Gastrocnemius medialis (tissue), 4 donors: ENCODE results near the gene PFKFB1. TPM values are rescaled to one million over a fixed set of nuclear protein-coding genes. Genes with fewer than 3 reads are reported as not detected.

Experiments used
- ATAC-seq, 2 donors: fragments of 150-250 bp; one replicate each; pipeline ENCODE4 v1.9.1; 2016
- DNase-seq, 2 donors: peaks; one replicate each; pipeline ENCODE4 v3.0.0-alpha.2; 2019
- H3K27ac ChIP-seq, 4 donors: fragments of 200-600 bp; sonication (generic); 1 replicate in 1 of 4; 2 replicates in 3 of 4; pipeline ENCODE4 v1.5.1; 2016 to 2018; ENCODE audit warnings: mild to moderate bottlenecking in 2 of 4, moderate library complexity in 1 of 4
- H3K27me3 ChIP-seq, 3 donors: fragments of 200-600 bp; sonication (generic) in 2 of 3; 1 replicate in 1 of 3; 2 replicates in 2 of 3; pipeline versions ENCODE4 v1.5.1 to v1.6.0; 2016 to 2019; ENCODE audit warnings: mild to moderate bottlenecking in 1 of 3, moderate library complexity in 1 of 3
- H3K36me3 ChIP-seq, 2 donors: fragments of 200-600 bp; sonication (generic) in 1 of 2; one replicate each; pipeline ENCODE4 v1.5.1; 2017 to 2018
- H3K4me1 ChIP-seq, 2 donors: fragments of 200-600 bp; sonication (generic) in 1 of 2; one replicate each; pipeline ENCODE4 v1.5.1; 2016 to 2017; ENCODE audit warnings: mild to moderate bottlenecking in 2 of 2
- H3K4me3 ChIP-seq, 4 donors: fragments of 200-600 bp; sonication (generic) in 3 of 4; 1 replicate in 1 of 4; 2 replicates in 3 of 4; pipeline ENCODE4 v1.5.1; 2016 to 2019; ENCODE audit warnings: mild to moderate bottlenecking in 2 of 4
- H3K9me3 ChIP-seq, 3 donors: fragments of 200-600 bp; sonication (generic) in 2 of 3; 1 replicate in 1 of 3; 2 replicates in 2 of 3; pipeline ENCODE4 v1.5.1; 2016 to 2019
- CTCF ChIP-seq, 5 experiments: fragments of 450-650 bp in 3 of 5; fragments of 200-600 bp in 2 of 5; sonication (generic) in 2 of 5; IDR thresholded peaks in 4 of 5; conservative IDR thresholded peaks in 1 of 5; 1 replicate in 4 of 5; 2 replicates in 1 of 5; pipeline ENCODE4 v1.5.1; 2016 to 2019; ENCODE audit warnings: antibody characterized with exemption in 5 of 5, mild to moderate bottlenecking in 3 of 5, moderate library complexity in 3 of 5
- POLR2A ChIP-seq, 2 donors: fragments of 450-650 bp; IDR thresholded peaks; one replicate each; pipeline ENCODE4 v1.6.1; 2017; ENCODE audit warnings: antibody characterized with exemption in 2 of 2, mild to moderate bottlenecking in 2 of 2, moderate library complexity in 2 of 2
- in situ Hi-C, 4 donors: fragments of 200-750 bp; cut with MboI; loops; one replicate each; pipeline versions ENCODE4 v1.15.0 to v1.8.0; 2017; ENCODE audit warnings: low sequenced_read_pairs in 4 of 4
- intact Hi-C: fragments of 100-400 bp; cut with DNase I; formaldehyde crosslinking; loops from one replicate; pipeline ENCODE4 v1.15.1; 2023; ENCODE audit warnings: low total_unique reads
- total RNA-seq, 4 donors: library from RNA; depleted of rRNA; stranded (reverse); fragments of >200 nt; gene quantifications; one replicate each; pipeline versions ENCODE4 v1.1.0 to v1.2.3, GENCODE V29; 2016

PFKFB1 gene
- total RNA-seq, 4 donors from 2014 or later: 4.3 to 40.1 (median 13.9) TPM

GRCh38 chrX:54950730-54951375 lies 43.1 kb downstream of the PFKFB1 start:
- H3K27me3 ChIP-seq: no peaks in the 10 kb centered on the region
- TF ChIP-seq CTCF (IDR thresholded peaks at IDR 0.05 in 4 of 5, conservative IDR thresholded peaks at IDR 0.05 in 1 of 5) (no peak), POLR2A (IDR thresholded peaks at IDR 0.05) (no peak)
- peak in 1 of 2 donors; percentile 48 for DNase-seq
- no peak for ATAC-seq
- in situ Hi-C loops (no loop called here), intact Hi-C loops (no loop called here)
- peak overlapping the region in 3 of 4 donors; percentile 23 to 42 (median 34) for H3K27ac ChIP-seq
- H3K4me3 ChIP-seq: no peak overlapping the region
- H3K36me3 ChIP-seq: no peaks in the 10 kb centered on the region
- no peaks in the 10 kb centered on the region for H3K4me1 ChIP-seq
- no peaks in the 10 kb centered on the region for H3K9me3 ChIP-seq

- ATAC-seq (peak in 1 of 2 donors; percentile 62), DNase-seq (no peak)
- H3K4me3 ChIP-seq: no peak overlapping the region
- no peaks in the 10 kb centered on the region for H3K36me3 ChIP-seq
- TF ChIP-seq CTCF (IDR thresholded peaks at IDR 0.05 in 4 of 5, conservative IDR thresholded peaks at IDR 0.05 in 1 of 5): no peak
- no peak for TF ChIP-seq POLR2A (IDR thresholded peaks at IDR 0.05)
- peak overlapping the region in 2 of 4 donors; percentile 22 to 42 for H3K27ac ChIP-seq
- intact Hi-C loops: no loop called here
- no peaks in the 10 kb centered on the region for H3K27me3 ChIP-seq
- in situ Hi-C loops: no loop called here
- H3K4me1 ChIP-seq: no peaks in the 10 kb centered on the region
- H3K9me3 ChIP-seq: no peaks in the 10 kb centered on the region
Measured at GRCh38 chrX:54945224-54945623, 48.8 kb downstream of the PFKFB1 start.

GRCh38 chrX:54944816-54945215 lies 49.2 kb downstream of the PFKFB1 start:
- ATAC-seq (no peak), DNase-seq (no peak)
- Histone ChIP-seq H3K9me3 (no peaks in the 10 kb centered on the region), H3K36me3 (no peaks in the 10 kb centered on the region), H3K4me3 (no peak overlapping the region), H3K27ac (peak overlapping the region in 2 of 4 donors; percentile 38 to 42), H3K27me3 (no peaks in the 10 kb centered on the region), H3K4me1 (no peaks in the 10 kb centered on the region)
- no peak for TF ChIP-seq POLR2A (IDR thresholded peaks at IDR 0.05)
- no peak for TF ChIP-seq CTCF (IDR thresholded peaks at IDR 0.05 in 4 of 5, conservative IDR thresholded peaks at IDR 0.05 in 1 of 5)
- intact Hi-C loops (no loop called here), in situ Hi-C loops (no loop called here)

- no peak for TF ChIP-seq POLR2A (IDR thresholded peaks at IDR 0.05)
- no peak for TF ChIP-seq CTCF (IDR thresholded peaks at IDR 0.05 in 4 of 5, conservative IDR thresholded peaks at IDR 0.05 in 1 of 5)
- H3K27ac ChIP-seq: no peak overlapping the region
- no peaks in the 10 kb centered on the region for H3K27me3 ChIP-seq
- DNase-seq (no peak), ATAC-seq (no peak)
- intact Hi-C loops: no loop called here
- H3K4me3 ChIP-seq: no peak overlapping the region
- no peaks in the 10 kb centered on the region for H3K36me3 ChIP-seq
- in situ Hi-C loops: no loop called here
- H3K9me3 ChIP-seq: no peaks in the 10 kb centered on the region
- H3K4me1 ChIP-seq: no peaks in the 10 kb centered on the region
Measured at GRCh38 chrX:54937416-54937815, 56.6 kb downstream of the PFKFB1 start.

GRCh38 chrX:54935306-54935705 lies 58.7 kb downstream of the PFKFB1 start:
- DNase-seq (no peak), ATAC-seq (no peak)
- Histone ChIP-seq H3K9me3 (no peaks in the 10 kb centered on the region), H3K36me3 (no peaks in the 10 kb centered on the region), H3K27ac (no peak overlapping the region), H3K4me1 (no peaks in the 10 kb centered on the region), H3K4me3 (no peak overlapping the region), H3K27me3 (no peaks in the 10 kb centered on the region)
- no peak for TF ChIP-seq POLR2A (IDR thresholded peaks at IDR 0.05)
- no peak for TF ChIP-seq CTCF (IDR thresholded peaks at IDR 0.05 in 4 of 5, conservative IDR thresholded peaks at IDR 0.05 in 1 of 5)
- in situ Hi-C loops (no loop called here), intact Hi-C loops (no loop called here)
